K562 (cell line): ENCODE results near the gene ADAM19. TPM values are rescaled to one million over a fixed set of nuclear protein-coding genes. Genes with fewer than 3 reads are reported as not detected.

ENCODE experiments used
- ATAC-seq: fragments of 200-7000 bp; cut with Tn5 transposase; 3 replicates; pipeline ENCODE4 v1.9.1; 2020; ENCODE audit warnings: moderate library complexity
- BruUV-seq: library from RNA; stranded (reverse); fragments of 400-500 nt; replicated peaks from 2 replicates; lab custom pipeline; 2021; lab: Mats Ljungman, UMichigan
- CTCF ChIA-PET: fragments of 300-600 bp; formaldehyde crosslinking; extraction: SDS; loops from one replicate; lab custom pipeline; 2021; ENCODE audit warnings: low intra/inter-chr PET ratio; lab: Yijun Ruan, JAX
- POLR2A ChIA-PET: fragments of 300-600, 350-650 bp; sonication (Branson Sonifier 250); formaldehyde crosslinking; extraction: SDS; loops from one replicate; lab custom pipeline; 2021; ENCODE audit warnings: antibody characterized with exemption, inconsistent platforms; lab: Yijun Ruan, JAX
- DNase-seq, 4 experiments: peaks; one replicate each; pipeline versions ENCODE4 v3.0.0 to v3.0.0-alpha.2; 2011 to 2018; ENCODE audit warnings: low spot score in 3 of 4, mixed read lengths in 3 of 4; ENCODE audit errors: extremely low read depth in 1 of 4
- FAIRE-seq: peaks from 2 replicates; lab custom pipeline; 2011; peaks lifted over from hg19 to GRCh38; lab: Jason Lieb, UNC
- H2AFZ ChIP-seq: 2 replicates; pipeline ENCODE4 v1.6.0; 2011; ENCODE audit warnings: low read depth, low read length, control low read depth, inconsistent platforms
- H3K27ac ChIP-seq: fragments of 200-600 bp; 3 replicates; pipeline ENCODE4 v1.8.0; 2011; ENCODE audit warnings: low read depth, mild to moderate bottlenecking, control low read depth, inconsistent platforms, low read length, moderate library complexity, mixed read lengths; ENCODE audit errors: extremely low read depth
- H3K27me3 ChIP-seq, 2 experiments: fragments of 300-600 bp in 1 of 2; 2 replicates in 1 of 2; 3 replicates in 1 of 2; pipeline versions ENCODE4 v1.6.0 to v1.8.0; 2011; ENCODE audit warnings: inconsistent platforms in 2 of 2, low read length in 2 of 2, mild to moderate bottlenecking in 1 of 2, mixed read lengths in 1 of 2, moderate library complexity in 1 of 2; ENCODE audit not compliant: control insufficient read depth in 2 of 2, insufficient read depth in 2 of 2
- H3K36me3 ChIP-seq: fragments of 300-600 bp; 3 replicates; pipeline ENCODE4 v1.8.0; 2011; ENCODE audit warnings: mild to moderate bottlenecking, low read length, inconsistent platforms; ENCODE audit not compliant: control insufficient read depth, insufficient read depth
- H3K4me1 ChIP-seq, 2 experiments: fragments of 200-600 bp in 1 of 2; replicated peaks in 1 of 2; 2 replicates in 1 of 2; 3 replicates in 1 of 2; pipeline versions ENCODE4 v1.5.1 to v1.8.0; 2011; ENCODE audit warnings: inconsistent platforms in 2 of 2, low read length in 2 of 2, mild to moderate bottlenecking in 1 of 2, mixed read lengths in 1 of 2, moderate library complexity in 1 of 2; ENCODE audit not compliant: control insufficient read depth in 2 of 2, insufficient read depth in 2 of 2
- H3K4me2 ChIP-seq: 2 replicates; pipeline ENCODE4 v1.6.1; 2011; ENCODE audit warnings: low read length, control low read depth, inconsistent platforms, mixed read lengths; ENCODE audit not compliant: insufficient read depth
- H3K4me3 ChIP-seq: fragments of 200-600 bp; sonication (generic), shearing (Covaris generic); 2 replicates; pipeline ENCODE4 v1.5.1; 2016; ENCODE audit warnings: control low read depth, inconsistent platforms
- H3K79me2 ChIP-seq: fragments of 200-600 bp; 3 replicates; pipeline ENCODE4 v1.8.0; 2011; ENCODE audit warnings: low read length, inconsistent platforms; ENCODE audit not compliant: control insufficient read depth, insufficient read depth
- H3K9ac ChIP-seq, 2 experiments: 2 replicates each; pipeline versions ENCODE4 v1.6.0 to v1.6.1; 2011; ENCODE audit warnings: low read depth in 2 of 2, low read length in 2 of 2, control low read depth in 1 of 2, inconsistent platforms in 1 of 2, mild to moderate bottlenecking in 1 of 2, mixed read lengths in 1 of 2; ENCODE audit not compliant: insufficient read depth in 1 of 2
- H3K9me1 ChIP-seq: one replicate; pipeline ENCODE4 v1.6.0; 2011; ENCODE audit warnings: inconsistent platforms, mild to moderate bottlenecking, low read length, moderate library complexity; ENCODE audit not compliant: control insufficient read depth, insufficient read depth
- H3K9me3 ChIP-seq: replicated peaks from 2 replicates; pipeline ENCODE4 v1.5.1; 2011; ENCODE audit warnings: low read depth, low read length, inconsistent platforms; ENCODE audit not compliant: control insufficient read depth, insufficient read depth
- H4K20me1 ChIP-seq: replicated peaks from 2 replicates; pipeline ENCODE4 v1.6.1; 2011; ENCODE audit warnings: low read length, inconsistent platforms, mixed read lengths; ENCODE audit not compliant: control insufficient read depth, insufficient read depth
- RAD21 ChIP-seq, 2 experiments: fragments of 250-450 bp in 1 of 2; fragments of 450-650 bp in 1 of 2; sonication (Bioruptor Pico) in 1 of 2; formaldehyde crosslinking in 1 of 2; IDR thresholded peaks in 1 of 2; conservative IDR thresholded peaks in 1 of 2; 2 replicates each; pipeline versions ENCODE4 v1.4.0 to v1.8.0; 2020 to 2022; ENCODE audit warnings: mild to moderate bottlenecking in 2 of 2, moderate library complexity in 1 of 2
- SNIP1 ChIP-seq: fragments of 450-650 bp; IDR thresholded peaks from 2 replicates; pipeline ENCODE4 v1.7.1; 2017; ENCODE audit warnings: low read depth, mild to moderate bottlenecking
- ZBTB5 ChIP-seq: fragments of 450-650 bp; IDR thresholded peaks from 2 replicates; pipeline ENCODE4 v1.6.1; 2017; ENCODE audit warnings: antibody characterized with exemption
- WGBS: fragments of 100-300 bp; shearing (Covaris generic); methylation state at CpG from one replicate; pipeline ENCODE4 v1.1.6; 2016; ENCODE audit warnings: low coverage, mixed read lengths; ENCODE audit not compliant: insufficient coverage; ENCODE audit errors: missing lambda C conversion rate; 5-methylcytosine and 5-hydroxymethylcytosine counted together
- in situ Hi-C: fragments of 300-500 bp; cut with MboI; formaldehyde crosslinking; loops from 4 replicates; pipeline ENCODE4 v1.15.0; 2018; ENCODE audit warnings: inconsistent platforms, mixed read lengths
- intact Hi-C: fragments of 100-400 bp; cut with micrococcal nuclease; formaldehyde crosslinking; loops from 2 replicates; pipeline ENCODE4 v1.14.2; 2022
- polyA plus RNA-seq, 8 experiments: library from polyadenylated mRNA; depleted of rRNA in 4 of 8; stranded (reverse) in 5 of 8; unstranded in 3 of 8; fragments of >200 nt; fragmentation: Nextera tagmentation in 2 of 8; fragmentation: Illumina TruSeq in 1 of 8; extraction: Ambion mirVana in 2 of 8; extraction: Trizol in 1 of 8; gene quantifications; 2 replicates each; pipeline versions ENCODE4 v1.2.1 to v1.2.3, GENCODE V29; 2011 to 2014; ENCODE audit warnings: inconsistent platforms in 1 of 8, missing spikeins in 1 of 8
- total RNA-seq, 7 experiments: library from RNA; depleted of rRNA in 6 of 7; stranded (reverse); fragments of >200 nt in 6 of 7; fragmentation: Illumina TruSeq in 2 of 7; extraction: Trizol in 2 of 7; gene quantifications; 2 replicates each; pipeline versions ENCODE4 v1.2.1 to v1.2.3, GENCODE V29; 2011 to 2021; ENCODE audit warnings: low replicate concordance in 1 of 7

ADAM19 gene
- total and polyA plus RNA-seq, 9 of the 15 experiments (the other 6 are each of a cell fraction or from before 2014, with no cell fraction given) = 0.11 to 1.1 (median 0.43) TPM

GRCh38 chr5:157532022-157532421 is 43.6 kb downstream of the ADAM19 start (continued):
- no peak for TF ChIP-seq ZBTB5
- TF ChIP-seq RAD21 (CRISPR knock-in tag; conservative IDR thresholded peaks at IDR 0.05 in 1 of 2, IDR thresholded peaks at IDR 0.05 in 1 of 2) = no peak

GRCh38 chr5:157530226-157530972 is 45.2 kb downstream of the ADAM19 start:
- Histone ChIP-seq H2AFZ (no peak overlapping the region), H3K27ac (no peak overlapping the region), H3K9me3 (no peaks in the 10 kb centered on the region), H3K9me1 (no peaks in the 10 kb centered on the region), H3K4me3 (no peak overlapping the region), H3K36me3 (no peaks in the 10 kb centered on the region), H3K79me2 (no peaks in the 10 kb centered on the region), H3K9ac (no peak overlapping the region), H3K4me2 (no peak overlapping the region), H4K20me1 (no peaks in the 10 kb centered on the region), H3K27me3 (no peaks in the 10 kb centered on the region), H3K4me1 (peaks cover 8 to 12% of the 10 kb centered on the region in 2 experiments; a peak in 4 of 5 replicates)
- BruUV-seq = no TSS peak
- ATAC-seq (no peak), FAIRE-seq (no peak), DNase-seq (no peak)
- WGBS = 10% methylated on average over 11 of the region's 13 CpGs
- in situ Hi-C loops (no loop called here), intact Hi-C loops (no loop called here)
- CTCF ChIA-PET = no interaction called here
- TF ChIP-seq SNIP1 = no peak
- POLR2A ChIA-PET = no interaction called here
